Measurements from ENCODE around the gene NOSIP. TPM values are rescaled to one million over a fixed set of nuclear protein-coding genes. Genes with fewer than 3 reads are reported as not detected.
A peak's percentile ranks its signal among the peaks of the same experiment; 100 is the strongest.

Gene NOSIP
- total RNA-seq, 1 experiment from 2014 or later: 57.9 TPM

GRCh38 chr19:49554701-49555181, 25.6 kb downstream of the NOSIP start:
- no peaks in the 10 kb centered on the region for H3K27me3 Mint-ChIP-seq (ENCODE audit: insufficient read depth, unreplicated experiment)
- H3K4me1 Mint-ChIP-seq (ENCODE audit: insufficient read depth, unreplicated experiment): peaks cover 12% of the 10 kb centered on the region
- POLR2A ChIA-PET: interaction anchor here (0.6 to 2.0 kb wide), 3 partner anchors 15 to 103 kb away, joined by 3 to 10 read pairs (median 3); partner anchors contain the start of genes NOSIP and PIH1D1
- no peaks in the 10 kb centered on the region for H3K9me3 Mint-ChIP-seq (ENCODE audit: unreplicated experiment)
- H3K36me3 Mint-ChIP-seq (ENCODE audit: insufficient read depth, unreplicated experiment): peaks cover 38% of the 10 kb centered on the region
- no peak for TF ChIP-seq CTCF (IDR thresholded peaks at IDR 0.05; ENCODE audit: unreplicated experiment)
- CTCF ChIA-PET: interaction anchor here (0.6 to 7.3 kb wide), 4 partner anchors 8 to 164 kb away, joined by 3 to 89 read pairs (median 17); no protein-coding TSS in a partner anchor
- DNase-seq (ENCODE audit: unreplicated experiment): no peak
- BruUV-seq (replicated peaks): no TSS peak
- no peak overlapping the region for H3K27ac Mint-ChIP-seq (ENCODE audit: low read depth, unreplicated experiment)
- no peak overlapping the region for H3K4me3 Mint-ChIP-seq (ENCODE audit: unreplicated experiment)
- intact Hi-C loops (cut with micrococcal nuclease): no loop called here

- H3K4me1 Mint-ChIP-seq (ENCODE audit: insufficient read depth, unreplicated experiment): peaks cover 12% of the 10 kb centered on the region
- H3K4me3 Mint-ChIP-seq (ENCODE audit: unreplicated experiment): no peak overlapping the region
- peak; percentile 74 for DNase-seq (ENCODE audit: unreplicated experiment)
- no TSS peak for BruUV-seq (replicated peaks)
- H3K9me3 Mint-ChIP-seq (ENCODE audit: unreplicated experiment): no peaks in the 10 kb centered on the region
- ChIA-PET POLR2A (interaction anchor here (0.6 to 2.0 kb wide), 8 partner anchors 9 to 1158 kb away, joined by 3 to 10 read pairs (median 3); partner anchors contain the start of genes NOSIP, PIH1D1 and RRAS), CTCF (interaction anchor here (0.6 to 4.9 kb wide), 4 partner anchors 10 to 163 kb away, joined by 3 to 31 read pairs (median 3); no protein-coding TSS in a partner anchor)
- H3K27me3 Mint-ChIP-seq (ENCODE audit: insufficient read depth, unreplicated experiment): no peaks in the 10 kb centered on the region
- H3K27ac Mint-ChIP-seq (ENCODE audit: low read depth, unreplicated experiment): peak overlapping the region; percentile 71
- peaks cover 27% of the 10 kb centered on the region for H3K36me3 Mint-ChIP-seq (ENCODE audit: insufficient read depth, unreplicated experiment)
- no peak for TF ChIP-seq CTCF (IDR thresholded peaks at IDR 0.05; ENCODE audit: unreplicated experiment)
- intact Hi-C loops (cut with micrococcal nuclease): no loop called here
Measured at GRCh38 chr19:49553451-49554271, 26.7 kb downstream of the NOSIP start.

GRCh38 chr19:49552749-49553148, 27.6 kb downstream of the NOSIP start:
- Mint-ChIP-seq H3K36me3 (ENCODE audit: insufficient read depth, unreplicated experiment) (peaks cover 18% of the 10 kb centered on the region), H3K4me3 (ENCODE audit: unreplicated experiment) (no peak overlapping the region), H3K27ac (ENCODE audit: low read depth, unreplicated experiment) (no peak overlapping the region), H3K9me3 (ENCODE audit: unreplicated experiment) (no peaks in the 10 kb centered on the region), H3K27me3 (ENCODE audit: insufficient read depth, unreplicated experiment) (no peaks in the 10 kb centered on the region), H3K4me1 (ENCODE audit: insufficient read depth, unreplicated experiment) (peaks cover 12% of the 10 kb centered on the region)
- no peak for TF ChIP-seq CTCF (IDR thresholded peaks at IDR 0.05; ENCODE audit: unreplicated experiment)
- POLR2A ChIA-PET: interaction anchor here (0.6 to 2.5 kb wide), 3 partner anchors 9 to 63 kb away, joined by 3 to 6 read pairs (median 3); partner anchors contain the start of genes NOSIP and PRRG2
- intact Hi-C loops (cut with micrococcal nuclease): no loop called here
- no TSS peak for BruUV-seq (replicated peaks)
- DNase-seq (ENCODE audit: unreplicated experiment): no peak
- CTCF ChIA-PET: interaction anchor here (0.7 to 4.9 kb wide), 2 partner anchors 17 to 129 kb away, joined by 3 to 31 read pairs; no protein-coding TSS in a partner anchor

GRCh38 chr19:49551531-49551930, 28.8 kb downstream of the NOSIP start:
- CTCF ChIA-PET: interaction anchor here (2.1 to 4.9 kb wide), 2 partner anchors 18 to 48 kb away, joined by 10 to 31 read pairs; no protein-coding TSS in a partner anchor
- Mint-ChIP-seq H3K27me3 (ENCODE audit: insufficient read depth, unreplicated experiment) (no peaks in the 10 kb centered on the region), H3K27ac (ENCODE audit: low read depth, unreplicated experiment) (no peak overlapping the region), H3K9me3 (ENCODE audit: unreplicated experiment) (no peaks in the 10 kb centered on the region), H3K4me1 (ENCODE audit: insufficient read depth, unreplicated experiment) (peaks cover 12% of the 10 kb centered on the region), H3K4me3 (ENCODE audit: unreplicated experiment) (no peak overlapping the region), H3K36me3 (ENCODE audit: insufficient read depth, unreplicated experiment) (peaks cover 10% of the 10 kb centered on the region)
- intact Hi-C loops (cut with micrococcal nuclease): no loop called here
- POLR2A ChIA-PET: interaction anchor here (0.7 to 2.5 kb wide), 4 partner anchors 29 to 56 kb away, joined by 3 to 6 read pairs (median 4); partner anchors contain the start of genes NOSIP and PRRG2
- no TSS peak for BruUV-seq (replicated peaks)
- TF ChIP-seq CTCF (IDR thresholded peaks at IDR 0.05; ENCODE audit: unreplicated experiment): no peak
- no peak for DNase-seq (ENCODE audit: unreplicated experiment)

Data from MCF 10A (cell line).